Measurements from ENCODE around the gene NELFCD.
"Not testable (repeated sequence)": the region's sequence is repeated elsewhere in the genome, so short reads cannot be mapped to it uniquely, and the experiment has no call there.

Gene NELFCD

GRCh38 chr20:58973866-58974265, 7.2 kb upstream of the NELFCD start:
- DNase-seq = no peak

- DNase-seq = no peak
Measured at GRCh38 chr20:58975353-58975752, 5.7 kb upstream of the NELFCD start.

- DNase-seq = no peak
Measured at GRCh38 chr20:58976061-58976730, 4.9 kb upstream of the NELFCD start.

GRCh38 chr20:58978351-58979190, 2.5 kb upstream of the NELFCD start:
- no peak for DNase-seq

GRCh38 chr20:58981628-58982364, 740 bp downstream of the NELFCD start:
- no peak for DNase-seq

GRCh38 chr20:58982406-58983114, 1.5 kb downstream of the NELFCD start:
- DNase-seq = peak; percentile 69

- not testable (repeated sequence) for DNase-seq
Measured at GRCh38 chr20:58983115-58983468, 2.0 kb downstream of the NELFCD start.

- DNase-seq = no peak
Measured at GRCh38 chr20:58984691-58985090, 3.6 kb downstream of the NELFCD start.

- no peak for DNase-seq
Measured at GRCh38 chr20:58985656-58986055, 4.6 kb downstream of the NELFCD start.

GRCh38 chr20:58986286-58986967, 5.4 kb downstream of the NELFCD start:
- no peak for DNase-seq

GRCh38 chr20:58986968-58987517, 6.0 kb downstream of the NELFCD start:
- no peak for DNase-seq

- DNase-seq = no peak
Measured at GRCh38 chr20:58987790-58988564, 6.9 kb downstream of the NELFCD start.

GRCh38 chr20:58988565-58988882, 7.5 kb downstream of the NELFCD start:
- no peak for DNase-seq

GRCh38 chr20:58989196-58989595, 8.1 kb downstream of the NELFCD start:
- DNase-seq = no peak

GRCh38 chr20:58990651-58991445, 9.8 kb downstream of the NELFCD start:
- no peak for DNase-seq

- DNase-seq = no peak
Measured at GRCh38 chr20:58991715-58992114, 10.7 kb downstream of the NELFCD start.

- no peak for DNase-seq
Measured at GRCh38 chr20:58992911-58993310, 11.9 kb downstream of the NELFCD start.

- DNase-seq = no peak
Measured at GRCh38 chr20:58993332-58994248, 12.5 kb downstream of the NELFCD start.

GRCh38 chr20:58994390-58995159, 13.5 kb downstream of the NELFCD start:
- no peak for DNase-seq

All from NK-92 treated with Interleukin-12 subunit alpha and Interleukin-12 subunit beta, amount 100 ng/mL, for 24 hours (cell line).